ENCODE measurements around the gene WNT3A. TPM values are rescaled to one million over a fixed set of nuclear protein-coding genes. Genes with fewer than 3 reads are reported as not detected.

Gene WNT3A
- total RNA-seq, 4 donors from 2014 or later: 2.8 to 6.3 (median 3.8) TPM

- no peaks in the 10 kb centered on the region for H3K27me3 ChIP-seq
- no peak overlapping the region for H3K27ac ChIP-seq
- WGBS: 67% methylated on average over 16 of the region's 21 CpGs
- H3K4me3 ChIP-seq: no peak overlapping the region
- H3K36me3 ChIP-seq: no peaks in the 10 kb centered on the region
- no peaks in the 10 kb centered on the region for H3K9me3 ChIP-seq
- peak; percentile 52 to 70 for DNase-seq (ENCODE audit: low spot score in 2 of 2)
- no peak for TF ChIP-seq CTCF (IDR thresholded peaks at IDR 0.05)
- TF ChIP-seq POLR2A (IDR thresholded peaks at IDR 0.05): no peak
- no peak for TF ChIP-seq POLR2AphosphoS5 (IDR thresholded peaks at IDR 0.05)
- TF ChIP-seq EP300 (IDR thresholded peaks at IDR 0.05): no peak
- H3K4me1 ChIP-seq: no peaks in the 10 kb centered on the region
Measured at GRCh38 chr1:228021355-228022030, 14.7 kb downstream of the WNT3A start.

GRCh38 chr1:228022571-228023293, 15.9 kb downstream of the WNT3A start:
- Histone ChIP-seq H3K36me3 (no peaks in the 10 kb centered on the region), H3K9me3 (no peaks in the 10 kb centered on the region), H3K4me3 (no peak overlapping the region), H3K4me1 (no peaks in the 10 kb centered on the region), H3K27me3 (no peaks in the 10 kb centered on the region), H3K27ac (no peak overlapping the region)
- peak; percentile 30 to 76 for DNase-seq (ENCODE audit: low spot score in 2 of 2)
- 89% methylated on average over 15 of the region's 28 CpGs for WGBS
- TF ChIP-seq EP300 (IDR thresholded peaks at IDR 0.05): no peak
- TF ChIP-seq POLR2AphosphoS5 (IDR thresholded peaks at IDR 0.05): no peak
- no peak for TF ChIP-seq CTCF (IDR thresholded peaks at IDR 0.05)
- TF ChIP-seq POLR2A (IDR thresholded peaks at IDR 0.05): no peak

GRCh38 chr1:228023294-228023639, 16.5 kb downstream of the WNT3A start:
- Histone ChIP-seq H3K36me3 (no peaks in the 10 kb centered on the region), H3K4me3 (no peak overlapping the region), H3K27ac (no peak overlapping the region), H3K4me1 (no peaks in the 10 kb centered on the region), H3K27me3 (no peaks in the 10 kb centered on the region), H3K9me3 (no peaks in the 10 kb centered on the region)
- 85% methylated on average over 3 of the region's 3 CpGs for WGBS
- no peak for DNase-seq (ENCODE audit: low spot score in 2 of 2)
- TF ChIP-seq EP300 (IDR thresholded peaks at IDR 0.05) (no peak), POLR2AphosphoS5 (IDR thresholded peaks at IDR 0.05) (no peak), CTCF (IDR thresholded peaks at IDR 0.05) (no peak), POLR2A (IDR thresholded peaks at IDR 0.05) (no peak)

- no peaks in the 10 kb centered on the region for H3K9me3 ChIP-seq
- 89% methylated on average over 6 of the region's 10 CpGs for WGBS
- DNase-seq (ENCODE audit: low spot score in 2 of 2): peak; percentile 43 to 56
- no peaks in the 10 kb centered on the region for H3K36me3 ChIP-seq
- no peak overlapping the region for H3K4me3 ChIP-seq
- H3K27ac ChIP-seq: no peak overlapping the region
- TF ChIP-seq POLR2AphosphoS5 (IDR thresholded peaks at IDR 0.05): no peak
- TF ChIP-seq POLR2A (IDR thresholded peaks at IDR 0.05): no peak
- no peak for TF ChIP-seq CTCF (IDR thresholded peaks at IDR 0.05)
- TF ChIP-seq EP300 (IDR thresholded peaks at IDR 0.05): no peak
- peaks cover 6% of the 10 kb centered on the region for H3K27me3 ChIP-seq
- H3K4me1 ChIP-seq: no peaks in the 10 kb centered on the region
Measured at GRCh38 chr1:228029281-228029680, 22.5 kb downstream of the WNT3A start.

- peak; percentile 36 to 62 for DNase-seq (ENCODE audit: low spot score in 2 of 2)
- no peaks in the 10 kb centered on the region for H3K36me3 ChIP-seq
- 89% methylated on average over 10 of the region's 12 CpGs for WGBS
Measured at GRCh38 chr1:228030451-228031201, 23.8 kb downstream of the WNT3A start.

More at GRCh38 chr1:228030451-228031201, 23.8 kb downstream of the WNT3A start:
- Histone ChIP-seq H3K4me3 (no peak overlapping the region), H3K9me3 (no peaks in the 10 kb centered on the region), H3K27me3 (peaks cover 15% of the 10 kb centered on the region), H3K27ac (no peak overlapping the region), H3K4me1 (no peaks in the 10 kb centered on the region)
- TF ChIP-seq POLR2A (IDR thresholded peaks at IDR 0.05): no peak
- TF ChIP-seq POLR2AphosphoS5 (IDR thresholded peaks at IDR 0.05): no peak
- no peak for TF ChIP-seq EP300 (IDR thresholded peaks at IDR 0.05)
- no peak for TF ChIP-seq CTCF (IDR thresholded peaks at IDR 0.05)
